ENCODE data around the gene PNCK. TPM values are rescaled to one million over a fixed set of nuclear protein-coding genes. Genes with fewer than 3 reads are reported as not detected.
A peak's percentile ranks its signal among the peaks of the same experiment; 100 is the strongest.

Gene PNCK
- total and polyA plus RNA-seq, 2 of the 13 experiments (the other 11 are each of a cell fraction or from before 2014, with no cell fraction given) = 33.1 TPM; not detected in 1

DNA sequence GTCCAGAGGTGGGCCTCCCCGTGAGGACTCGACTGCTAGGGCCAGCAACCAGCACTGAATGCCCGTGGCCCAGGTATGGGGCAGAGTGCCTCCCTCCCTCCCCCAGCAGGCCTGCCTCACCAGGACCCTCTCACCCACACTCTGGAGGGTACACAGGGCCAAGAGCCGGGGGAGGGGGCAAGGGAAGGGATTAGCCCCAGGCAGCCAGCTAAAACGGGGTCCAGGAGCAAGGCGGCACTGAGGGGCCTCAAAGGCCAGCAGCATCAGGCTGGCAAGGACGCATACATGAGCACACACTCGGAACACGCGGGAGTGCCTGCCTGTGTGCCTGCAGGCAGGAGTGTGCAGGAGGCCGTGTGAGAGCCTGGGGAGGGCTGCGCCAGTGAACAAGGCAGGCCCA is 44.9 kb downstream of the PNCK start (continued):
- TF ChIP-seq, protein P1, sequence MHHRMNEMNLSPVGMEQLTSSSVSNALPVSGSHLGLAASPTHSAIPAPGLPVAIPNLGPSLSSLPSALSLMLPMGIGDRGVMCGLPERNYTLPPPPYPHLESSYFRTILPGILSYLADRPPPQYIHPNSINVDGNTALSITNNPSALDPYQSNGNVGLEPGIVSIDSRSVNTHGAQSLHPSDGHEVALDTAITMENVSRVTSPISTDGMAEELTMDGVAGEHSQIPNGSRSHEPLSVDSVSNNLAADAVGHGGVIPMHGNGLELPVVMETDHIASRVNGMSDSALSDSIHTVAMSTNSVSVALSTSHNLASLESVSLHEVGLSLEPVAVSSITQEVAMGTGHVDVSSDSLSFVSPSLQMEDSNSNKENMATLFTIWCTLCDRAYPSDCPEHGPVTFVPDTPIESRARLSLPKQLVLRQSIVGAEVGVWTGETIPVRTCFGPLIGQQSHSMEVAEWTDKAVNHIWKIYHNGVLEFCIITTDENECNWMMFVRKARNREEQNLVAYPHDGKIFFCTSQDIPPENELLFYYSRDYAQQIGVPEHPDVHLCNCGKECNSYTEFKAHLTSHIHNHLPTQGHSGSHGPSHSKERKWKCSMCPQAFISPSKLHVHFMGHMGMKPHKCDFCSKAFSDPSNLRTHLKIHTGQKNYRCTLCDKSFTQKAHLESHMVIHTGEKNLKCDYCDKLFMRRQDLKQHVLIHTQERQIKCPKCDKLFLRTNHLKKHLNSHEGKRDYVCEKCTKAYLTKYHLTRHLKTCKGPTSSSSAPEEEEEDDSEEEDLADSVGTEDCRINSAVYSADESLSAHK (CRISPR knock-in tag; IDR thresholded peaks at IDR 0.05; ENCODE audit: borderline replicate concordance) = no peak
- TF ChIP-seq ZNF317 (CRISPR knock-in tag; IDR thresholded peaks at IDR 0.05) = no peak
- peak; percentile 10 for TF ChIP-seq U2AF1 (optimal IDR thresholded peaks at IDR 0.05; ENCODE audit: low read depth, low read length)
- peak; percentile 89 for TF ChIP-seq AGO1 (IDR thresholded peaks at IDR 0.05; ENCODE audit: low read depth, low read length, poor library complexity, severe bottlenecking)
- TF ChIP-seq NCOA1 (CRISPR knock-in tag; IDR thresholded peaks at IDR 0.05) = no peak
- TF ChIP-seq RBFOX2 (IDR thresholded peaks at IDR 0.05; ENCODE audit: low read depth, low read length) = peak; percentile 44; the same call in 1 of the 2 replicates
- TF ChIP-seq, protein P2, sequence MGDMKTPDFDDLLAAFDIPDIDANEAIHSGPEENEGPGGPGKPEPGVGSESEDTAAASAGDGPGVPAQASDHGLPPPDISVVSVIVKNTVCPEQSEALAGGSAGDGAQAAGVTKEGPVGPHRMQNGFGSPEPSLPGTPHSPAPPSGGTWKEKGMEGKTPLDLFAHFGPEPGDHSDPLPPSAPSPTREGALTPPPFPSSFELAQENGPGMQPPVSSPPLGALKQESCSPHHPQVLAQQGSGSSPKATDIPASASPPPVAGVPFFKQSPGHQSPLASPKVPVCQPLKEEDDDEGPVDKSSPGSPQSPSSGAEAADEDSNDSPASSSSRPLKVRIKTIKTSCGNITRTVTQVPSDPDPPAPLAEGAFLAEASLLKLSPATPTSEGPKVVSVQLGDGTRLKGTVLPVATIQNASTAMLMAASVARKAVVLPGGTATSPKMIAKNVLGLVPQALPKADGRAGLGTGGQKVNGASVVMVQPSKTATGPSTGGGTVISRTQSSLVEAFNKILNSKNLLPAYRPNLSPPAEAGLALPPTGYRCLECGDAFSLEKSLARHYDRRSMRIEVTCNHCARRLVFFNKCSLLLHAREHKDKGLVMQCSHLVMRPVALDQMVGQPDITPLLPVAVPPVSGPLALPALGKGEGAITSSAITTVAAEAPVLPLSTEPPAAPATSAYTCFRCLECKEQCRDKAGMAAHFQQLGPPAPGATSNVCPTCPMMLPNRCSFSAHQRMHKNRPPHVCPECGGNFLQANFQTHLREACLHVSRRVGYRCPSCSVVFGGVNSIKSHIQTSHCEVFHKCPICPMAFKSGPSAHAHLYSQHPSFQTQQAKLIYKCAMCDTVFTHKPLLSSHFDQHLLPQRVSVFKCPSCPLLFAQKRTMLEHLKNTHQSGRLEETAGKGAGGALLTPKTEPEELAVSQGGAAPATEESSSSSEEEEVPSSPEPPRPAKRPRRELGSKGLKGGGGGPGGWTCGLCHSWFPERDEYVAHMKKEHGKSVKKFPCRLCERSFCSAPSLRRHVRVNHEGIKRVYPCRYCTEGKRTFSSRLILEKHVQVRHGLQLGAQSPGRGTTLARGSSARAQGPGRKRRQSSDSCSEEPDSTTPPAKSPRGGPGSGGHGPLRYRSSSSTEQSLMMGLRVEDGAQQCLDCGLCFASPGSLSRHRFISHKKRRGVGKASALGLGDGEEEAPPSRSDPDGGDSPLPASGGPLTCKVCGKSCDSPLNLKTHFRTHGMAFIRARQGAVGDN (CRISPR knock-in tag; IDR thresholded peaks at IDR 0.05) = peak; percentile 73
- peak; percentile 55; the same call in 1 of the 2 replicates for TF ChIP-seq ZBTB38 (CRISPR knock-in tag; IDR thresholded peaks at IDR 0.05)

All from HepG2 (cell line).